Stimulated activated naive CD8-positive, alpha-beta T cell treated with anti-CD3 and anti-CD28 coated beads, Interleukin-15, Interleukin-2, amounts not matched to agents 100 ng/mL and 50 ng/mL, for 24 hours (primary cell): ENCODE results near the gene DUSP16.
A peak's percentile ranks its signal among the peaks of the same experiment; 100 is the strongest.

ENCODE experiments used
- H3K27ac Mint-ChIP-seq: one replicate; pipeline ENCODE4 v1.8.0; 2021; ENCODE audit warnings: mild to moderate bottlenecking, mixed read lengths
- H3K27me3 Mint-ChIP-seq: one replicate; pipeline ENCODE4 v1.8.0; 2021; ENCODE audit warnings: mixed read lengths
- H3K36me3 Mint-ChIP-seq: one replicate; pipeline ENCODE4 v1.8.0; 2021; ENCODE audit warnings: low read depth, mixed read lengths
- H3K4me1 Mint-ChIP-seq: one replicate; pipeline ENCODE4 v1.8.0; 2021; ENCODE audit warnings: low read depth, mixed read lengths
- H3K4me3 Mint-ChIP-seq: one replicate; pipeline ENCODE4 v1.8.0; 2021; ENCODE audit warnings: mild to moderate bottlenecking, mixed read lengths
- H3K9me3 Mint-ChIP-seq: one replicate; pipeline ENCODE4 v1.8.0; 2021; ENCODE audit warnings: mixed read lengths

Gene DUSP16

DNA sequence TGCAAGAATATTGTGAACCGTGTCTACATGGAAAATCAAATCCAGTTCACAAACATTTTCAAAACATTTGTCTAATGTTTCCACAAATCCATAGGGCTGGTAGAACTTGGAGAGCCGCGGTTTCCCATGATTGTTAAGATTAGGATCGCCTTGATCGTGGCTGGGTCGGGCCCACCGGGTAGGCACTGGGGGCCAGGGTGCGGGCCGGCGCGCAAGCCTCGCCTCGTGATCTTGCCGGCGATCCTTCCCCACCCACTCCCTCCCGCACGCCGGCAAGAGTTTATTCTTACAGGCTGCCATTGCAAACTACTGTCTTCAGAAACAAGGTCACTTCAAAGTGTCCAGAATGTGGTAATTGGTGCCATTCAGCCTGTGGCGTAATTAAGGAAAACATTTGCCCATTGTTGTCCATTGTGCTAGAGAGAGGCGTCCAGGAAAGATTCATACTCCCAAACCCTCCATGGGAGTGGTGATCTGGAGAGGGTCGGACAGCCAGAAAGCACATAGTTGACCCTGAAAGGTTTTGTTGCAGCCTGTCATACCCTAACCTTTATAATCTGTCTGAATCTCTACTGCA lies 110.2 kb downstream of the DUSP16 start:
- Mint-ChIP-seq H3K27ac (no peak overlapping the region), H3K9me3 (no peaks in the 10 kb centered on the region), H3K4me3 (no peak overlapping the region), H3K36me3 (peaks cover 20% of the 10 kb centered on the region), H3K4me1 (peaks cover 11% of the 10 kb centered on the region), H3K27me3 (no peaks in the 10 kb centered on the region)

DNA sequence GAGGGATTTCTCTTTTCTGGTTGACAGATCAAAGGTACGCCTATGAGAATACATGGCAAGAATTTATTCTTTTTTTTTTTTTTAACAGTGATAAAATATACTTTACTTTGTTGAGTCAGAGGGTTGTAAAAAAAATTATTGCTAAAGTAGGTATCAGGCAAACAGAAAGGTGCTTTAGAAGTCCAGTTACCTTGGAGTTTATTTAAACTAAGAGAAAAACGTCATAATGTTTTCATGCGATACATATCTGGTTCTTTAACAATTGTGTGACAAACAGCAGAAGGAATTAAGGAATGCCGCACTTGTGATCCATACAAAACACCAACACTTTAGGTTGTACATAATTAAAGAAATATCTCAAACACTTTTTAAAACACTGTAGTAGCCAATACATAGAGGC lies 111.6 kb downstream of the DUSP16 start:
- no peak overlapping the region for H3K27ac Mint-ChIP-seq
- H3K4me3 Mint-ChIP-seq, result no peak overlapping the region
- peaks cover 10% of the 10 kb centered on the region for H3K4me1 Mint-ChIP-seq
- H3K9me3 Mint-ChIP-seq, result no peaks in the 10 kb centered on the region
- H3K36me3 Mint-ChIP-seq, result peaks cover 15% of the 10 kb centered on the region
- H3K27me3 Mint-ChIP-seq, result no peaks in the 10 kb centered on the region

DNA sequence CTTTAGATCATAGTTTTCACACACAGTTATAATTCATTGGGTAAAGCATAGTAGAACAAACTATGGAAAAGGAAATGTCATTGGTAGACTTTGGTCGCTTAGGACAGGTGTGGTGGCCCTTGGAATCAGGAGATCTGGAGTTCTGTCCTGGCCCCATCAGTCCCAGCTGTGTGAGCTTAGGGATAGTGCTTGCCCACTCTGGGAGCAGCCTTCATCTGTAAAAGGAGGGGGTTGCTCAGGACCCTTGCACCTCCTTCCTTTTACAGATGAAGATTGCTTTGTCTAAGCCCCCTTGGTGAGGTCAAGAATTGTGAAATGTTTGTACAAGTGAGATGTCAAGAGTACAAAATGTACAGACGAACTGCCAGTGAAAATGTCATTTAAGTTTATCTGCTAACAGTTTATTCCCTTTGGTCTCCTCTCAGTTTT lies 112.6 kb downstream of the DUSP16 start:
- Mint-ChIP-seq H3K4me3 (no peak overlapping the region), H3K9me3 (no peaks in the 10 kb centered on the region), H3K36me3 (peaks cover 15% of the 10 kb centered on the region), H3K27me3 (no peaks in the 10 kb centered on the region), H3K4me1 (peaks cover 12% of the 10 kb centered on the region), H3K27ac (no peak overlapping the region)

DNA sequence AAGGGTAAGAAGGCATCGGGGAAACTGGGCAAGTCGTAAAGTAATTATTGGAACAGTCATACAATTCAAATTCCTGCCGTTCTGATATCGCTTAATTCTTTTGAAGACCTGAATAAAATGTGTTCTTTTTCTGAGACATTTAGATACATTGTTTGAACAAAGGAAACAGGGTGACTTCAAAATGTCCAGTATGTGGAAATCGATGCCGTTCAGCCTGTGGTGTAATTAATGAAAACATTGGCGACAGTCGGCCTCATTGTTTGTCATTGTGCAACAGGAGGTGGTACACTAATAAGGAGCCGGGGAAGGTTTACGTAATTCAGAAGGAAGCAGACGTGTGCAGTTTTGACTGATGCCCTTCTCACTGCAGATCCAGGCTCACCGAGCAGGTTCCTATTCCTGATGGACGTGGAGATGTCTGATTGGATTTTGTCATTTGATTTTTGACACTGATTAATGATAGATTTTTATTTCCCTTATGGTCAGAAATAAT lies 113.1 kb downstream of the DUSP16 start:
- Mint-ChIP-seq H3K27me3 (no peaks in the 10 kb centered on the region), H3K4me1 (peaks cover 17% of the 10 kb centered on the region), H3K9me3 (no peaks in the 10 kb centered on the region), H3K36me3 (peaks cover 15% of the 10 kb centered on the region), H3K4me3 (no peak overlapping the region), H3K27ac (no peak overlapping the region)

DNA sequence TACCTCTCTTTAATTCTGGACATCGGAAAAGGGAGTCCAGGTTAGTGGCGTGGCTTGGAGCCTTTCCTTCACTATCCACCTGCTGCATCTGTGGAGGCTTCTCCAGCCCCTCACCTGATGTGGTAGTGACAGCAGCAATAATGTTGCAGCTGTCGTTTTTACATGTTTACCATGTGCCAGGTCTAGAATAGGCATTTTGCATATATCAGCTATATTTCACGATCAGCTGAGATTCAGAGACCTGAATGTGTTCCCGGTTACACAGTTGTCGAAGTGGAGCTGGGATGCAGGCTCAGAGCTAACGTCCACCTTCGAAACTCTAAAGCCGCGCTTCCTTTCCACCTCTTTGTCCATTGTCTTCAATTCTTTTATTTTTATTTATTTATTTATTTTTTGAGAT lies 114.8 kb downstream of the DUSP16 start:
- Mint-ChIP-seq H3K27ac (no peak overlapping the region), H3K36me3 (peaks cover 11% of the 10 kb centered on the region), H3K9me3 (no peaks in the 10 kb centered on the region), H3K4me3 (no peak overlapping the region), H3K27me3 (no peaks in the 10 kb centered on the region), H3K4me1 (peaks cover 34% of the 10 kb centered on the region)

DNA sequence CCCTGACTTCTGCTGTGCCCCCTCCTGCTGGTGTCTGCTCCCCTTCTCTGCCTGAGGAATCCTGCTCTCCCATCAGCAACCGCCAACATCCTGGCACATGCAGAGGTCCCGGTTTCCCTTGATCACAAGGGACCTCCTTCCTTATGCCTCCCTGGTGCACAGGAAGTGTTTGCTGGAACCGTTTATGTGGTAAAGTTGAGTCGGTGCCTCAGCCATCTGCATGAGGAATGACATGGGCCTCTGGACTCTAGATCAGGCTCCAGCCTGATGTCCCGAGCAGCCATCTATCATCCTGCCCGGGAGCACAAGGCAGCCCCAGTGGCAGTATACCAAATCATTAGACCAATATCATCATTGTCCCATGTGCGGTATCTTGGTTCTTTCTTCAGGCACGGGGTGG lies 115.4 kb downstream of the DUSP16 start:
- no peaks in the 10 kb centered on the region for H3K27me3 Mint-ChIP-seq
- H3K4me3 Mint-ChIP-seq, result no peak overlapping the region
- no peaks in the 10 kb centered on the region for H3K9me3 Mint-ChIP-seq
- H3K27ac Mint-ChIP-seq, result no peak overlapping the region
- H3K36me3 Mint-ChIP-seq, result peaks cover 11% of the 10 kb centered on the region
- peaks cover 40% of the 10 kb centered on the region for H3K4me1 Mint-ChIP-seq

DNA sequence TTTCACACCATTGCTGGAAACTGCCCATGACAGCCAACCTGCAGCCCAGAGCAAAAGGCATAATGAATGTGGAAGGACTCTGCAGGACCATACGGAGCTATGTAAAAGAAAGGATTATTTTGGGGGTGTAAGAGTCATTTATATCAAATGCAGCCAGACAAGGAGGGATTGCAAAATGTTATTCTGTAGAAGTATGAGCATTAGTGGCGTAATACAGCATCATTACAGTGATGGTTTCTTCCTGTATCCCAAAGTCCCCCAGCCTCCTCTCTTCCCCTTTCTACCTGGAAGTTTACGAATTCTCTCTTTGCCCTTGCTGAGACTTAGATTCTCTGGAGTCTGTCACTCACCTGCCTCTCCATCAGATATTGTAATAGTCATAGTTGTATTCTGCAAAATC lies 115.9 kb downstream of the DUSP16 start:
- H3K9me3 Mint-ChIP-seq, result no peaks in the 10 kb centered on the region
- H3K4me1 Mint-ChIP-seq, result peaks cover 44% of the 10 kb centered on the region
- H3K36me3 Mint-ChIP-seq, result peaks cover 11% of the 10 kb centered on the region
- H3K27me3 Mint-ChIP-seq, result no peaks in the 10 kb centered on the region
- no peak overlapping the region for H3K4me3 Mint-ChIP-seq
- no peak overlapping the region for H3K27ac Mint-ChIP-seq

DNA sequence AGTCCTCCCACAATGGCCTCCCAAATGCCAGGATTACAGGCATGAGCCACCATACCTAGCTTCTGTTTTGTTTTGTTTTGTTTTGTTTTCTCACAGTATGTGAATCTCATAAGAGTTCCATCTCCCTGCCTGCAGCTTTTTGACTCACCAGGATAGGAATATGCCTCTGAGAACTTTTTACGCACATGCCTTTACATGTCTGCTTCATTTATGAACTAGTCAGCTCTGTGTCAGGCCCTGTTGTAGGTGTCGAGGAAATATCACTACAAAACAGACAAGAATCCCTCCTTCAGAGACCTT lies 116.8 kb downstream of the DUSP16 start:
- Mint-ChIP-seq H3K4me3 (no peak overlapping the region), H3K27ac (no peak overlapping the region), H3K9me3 (no peaks in the 10 kb centered on the region), H3K36me3 (peaks cover 6% of the 10 kb centered on the region), H3K27me3 (no peaks in the 10 kb centered on the region), H3K4me1 (peaks cover 54% of the 10 kb centered on the region)

DNA sequence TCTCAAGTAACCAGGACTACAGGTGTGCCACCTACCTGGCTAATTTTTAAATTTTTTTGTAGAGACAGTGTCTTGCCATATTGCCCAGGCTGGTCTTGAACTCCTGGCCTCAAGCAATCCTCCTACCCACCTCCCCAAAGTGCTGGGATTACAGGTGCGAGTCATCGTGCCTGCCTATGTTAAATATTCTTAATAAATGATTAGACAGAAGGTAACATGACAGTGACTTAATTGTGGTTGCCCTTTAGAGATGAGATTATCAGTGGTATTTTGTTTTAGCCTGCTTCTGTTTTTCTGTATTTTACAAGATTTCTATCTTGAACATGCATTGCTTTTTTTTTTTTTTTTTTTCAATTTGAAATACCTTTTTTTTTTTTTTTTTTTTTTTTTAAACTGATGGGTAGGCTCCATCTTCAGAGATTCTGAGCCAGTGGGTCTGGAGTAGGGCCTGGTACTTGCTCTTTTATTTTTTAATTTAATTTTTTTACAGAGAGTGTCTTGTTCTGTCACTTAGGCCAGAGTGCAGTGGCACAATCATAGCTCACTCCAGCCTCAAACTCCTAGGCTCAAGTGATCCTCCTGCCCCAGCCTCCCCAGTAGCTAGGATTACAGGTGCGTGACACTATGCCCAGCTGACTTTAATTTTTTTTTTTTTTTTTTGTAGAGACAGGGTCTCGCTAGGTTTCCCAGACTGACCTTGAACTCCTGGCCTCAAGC lies 117.3 kb downstream of the DUSP16 start:
- no peak overlapping the region for H3K4me3 Mint-ChIP-seq
- peaks cover 6% of the 10 kb centered on the region for H3K36me3 Mint-ChIP-seq
- no peaks in the 10 kb centered on the region for H3K27me3 Mint-ChIP-seq
- peak overlapping the region; percentile 42 for H3K27ac Mint-ChIP-seq
- peaks cover 59% of the 10 kb centered on the region for H3K4me1 Mint-ChIP-seq
- H3K9me3 Mint-ChIP-seq, result no peaks in the 10 kb centered on the region

DNA sequence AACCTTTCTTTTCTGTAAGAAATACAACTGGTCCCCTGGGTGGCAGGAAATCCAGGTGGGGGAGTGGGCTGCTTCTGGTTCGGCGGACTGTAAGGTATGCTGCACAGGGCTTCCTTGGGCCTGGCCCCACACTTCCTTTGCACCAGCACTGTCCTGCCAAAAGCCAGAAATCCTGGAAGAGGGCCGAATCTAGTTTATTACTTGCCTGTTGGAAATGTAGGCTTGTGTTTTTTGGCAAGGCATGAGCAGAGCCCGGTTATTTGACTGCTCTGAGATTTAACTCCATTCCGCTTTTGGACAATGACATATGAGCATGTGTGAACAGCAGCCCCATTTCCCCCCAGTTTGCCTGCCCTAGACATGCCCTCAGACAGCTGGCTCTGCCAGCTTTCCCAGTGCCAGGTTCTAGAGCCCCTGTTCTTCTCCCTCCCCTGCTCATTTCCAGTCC lies 119.2 kb downstream of the DUSP16 start:
- H3K36me3 Mint-ChIP-seq, result peaks cover 12% of the 10 kb centered on the region

DNA sequence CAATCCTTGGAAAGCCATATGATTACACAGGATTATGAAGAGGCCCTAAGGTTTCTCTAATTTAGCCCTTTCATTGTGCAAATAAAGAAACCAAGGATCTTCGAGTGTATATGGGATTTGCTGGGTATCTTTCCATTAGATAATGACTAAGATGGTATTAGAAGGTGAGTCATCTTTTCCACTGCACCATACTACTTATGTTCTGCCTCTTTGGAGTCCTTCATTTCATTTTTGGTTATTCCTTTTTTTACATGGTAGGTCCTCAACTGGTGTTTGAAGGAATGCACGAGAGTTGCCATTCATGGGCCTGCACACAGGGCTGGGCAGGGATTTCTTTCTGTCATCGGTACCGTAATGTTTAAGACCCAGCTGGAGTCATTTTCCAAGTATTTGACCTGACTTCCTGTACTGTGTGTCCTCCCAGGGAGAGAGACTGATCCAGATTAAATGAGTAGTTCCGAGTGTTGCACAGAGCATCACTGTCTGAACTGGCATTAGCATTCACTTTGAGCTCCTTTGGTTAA lies 120.1 kb downstream of the DUSP16 start:
- peak overlapping the region; percentile 99 for H3K27ac Mint-ChIP-seq
- H3K4me3 Mint-ChIP-seq, result peak overlapping the region; percentile 70
- peaks cover 16% of the 10 kb centered on the region for H3K36me3 Mint-ChIP-seq
- no peaks in the 10 kb centered on the region for H3K27me3 Mint-ChIP-seq
- peaks cover 83% of the 10 kb centered on the region for H3K4me1 Mint-ChIP-seq
- H3K9me3 Mint-ChIP-seq, result no peaks in the 10 kb centered on the region

More for the DNA sequence above, 119.2 kb downstream of the DUSP16 start:
- Mint-ChIP-seq H3K4me1 (peaks cover 78% of the 10 kb centered on the region), H3K27ac (peak overlapping the region; percentile 99), H3K9me3 (no peaks in the 10 kb centered on the region), H3K27me3 (no peaks in the 10 kb centered on the region), H3K4me3 (no peak overlapping the region)

DNA sequence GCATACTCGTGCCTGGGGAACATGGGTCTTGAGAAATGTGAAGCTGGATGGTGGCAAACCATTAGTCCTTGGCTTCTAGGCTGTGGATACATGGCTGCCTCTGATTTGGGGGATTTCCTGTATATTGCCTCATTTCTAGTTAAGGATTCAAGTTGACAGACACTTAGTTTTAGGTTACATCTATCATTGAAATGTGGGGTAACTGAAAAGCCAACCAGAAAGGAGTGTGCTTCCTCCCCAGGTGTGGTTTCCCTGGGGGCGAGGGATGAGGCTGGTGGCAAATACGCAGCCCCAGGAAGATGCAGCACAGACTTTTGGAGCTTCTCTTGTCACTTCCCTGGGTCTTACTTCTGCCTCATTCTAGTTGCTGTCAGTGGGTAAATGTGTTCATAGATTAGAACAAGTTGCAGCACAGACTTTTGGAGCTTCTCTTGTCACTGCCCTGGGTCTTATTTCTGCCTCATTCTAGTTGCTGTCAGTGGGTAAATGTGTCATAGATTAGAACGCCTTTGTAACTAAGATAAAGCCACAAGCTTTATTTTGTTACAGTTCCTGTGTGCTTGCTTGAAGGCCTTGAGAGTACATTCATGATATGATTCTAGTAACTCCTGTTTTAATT lies 120.7 kb downstream of the DUSP16 start:
- Mint-ChIP-seq H3K9me3 (peaks cover 5% of the 10 kb centered on the region), H3K27ac (peak overlapping the region; percentile 99), H3K27me3 (no peaks in the 10 kb centered on the region), H3K4me3 (peak overlapping the region; percentile 70), H3K4me1 (peaks cover 81% of the 10 kb centered on the region), H3K36me3 (peaks cover 23% of the 10 kb centered on the region)

DNA sequence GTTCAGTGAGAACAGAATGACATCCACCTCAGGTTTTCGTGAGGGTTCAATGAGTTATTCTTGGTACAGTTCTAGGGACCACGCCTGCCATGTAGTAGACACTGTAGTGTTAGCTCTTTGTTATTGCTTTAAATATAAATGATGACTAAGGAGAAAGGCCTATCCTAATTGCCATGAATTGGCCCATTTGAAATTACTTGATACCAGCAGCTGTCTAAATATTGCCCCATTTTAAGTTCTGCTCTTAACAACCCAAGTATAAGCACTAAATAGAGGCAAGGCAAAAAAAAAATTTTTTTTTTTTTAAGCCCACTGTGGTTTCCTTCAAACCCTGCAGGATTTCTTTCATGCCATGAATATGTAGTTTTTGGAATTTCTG lies 121.2 kb downstream of the DUSP16 start:
- H3K27me3 Mint-ChIP-seq, result no peaks in the 10 kb centered on the region
- peaks cover 80% of the 10 kb centered on the region for H3K4me1 Mint-ChIP-seq
- H3K4me3 Mint-ChIP-seq, result peak overlapping the region; percentile 70
- H3K27ac Mint-ChIP-seq, result peak overlapping the region; percentile 99
- H3K9me3 Mint-ChIP-seq, result peaks cover 7% of the 10 kb centered on the region
- peaks cover 28% of the 10 kb centered on the region for H3K36me3 Mint-ChIP-seq

DNA sequence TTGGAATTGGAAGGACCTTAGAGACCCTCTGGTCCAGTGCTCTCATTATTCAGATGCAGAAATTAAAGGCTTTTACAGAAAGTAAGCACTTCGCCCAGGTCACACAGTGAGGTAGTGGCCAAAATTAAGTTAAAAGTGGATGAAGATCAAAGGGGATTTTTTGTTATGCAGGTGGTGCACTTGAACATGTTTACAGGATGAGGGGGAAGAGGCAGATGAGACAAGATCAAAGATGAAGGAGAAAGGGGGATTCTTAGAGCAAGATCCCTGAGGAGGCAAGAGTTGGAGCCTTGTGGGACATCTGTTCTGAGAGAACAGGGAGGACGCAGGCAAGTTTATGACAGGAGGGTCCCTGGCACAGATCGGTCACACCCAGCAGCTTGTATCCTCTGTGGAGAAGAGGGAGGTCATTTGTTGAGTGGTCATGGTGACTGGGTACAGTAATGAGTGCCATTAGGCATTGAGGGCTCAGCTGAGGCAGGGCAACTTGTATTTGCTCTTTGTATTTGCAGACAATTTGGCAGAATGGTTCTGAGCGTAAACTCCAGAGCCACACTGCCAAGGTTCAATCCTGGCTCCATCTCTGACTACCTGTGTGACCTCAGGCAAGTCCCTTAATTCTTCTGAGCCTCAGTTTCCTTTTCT lies 121.8 kb downstream of the DUSP16 start:
- Mint-ChIP-seq H3K27ac (peak overlapping the region; percentile 99), H3K27me3 (no peaks in the 10 kb centered on the region), H3K4me1 (peaks cover 79% of the 10 kb centered on the region), H3K36me3 (peaks cover 33% of the 10 kb centered on the region), H3K9me3 (peaks cover 7% of the 10 kb centered on the region), H3K4me3 (peak overlapping the region; percentile 70)

DNA sequence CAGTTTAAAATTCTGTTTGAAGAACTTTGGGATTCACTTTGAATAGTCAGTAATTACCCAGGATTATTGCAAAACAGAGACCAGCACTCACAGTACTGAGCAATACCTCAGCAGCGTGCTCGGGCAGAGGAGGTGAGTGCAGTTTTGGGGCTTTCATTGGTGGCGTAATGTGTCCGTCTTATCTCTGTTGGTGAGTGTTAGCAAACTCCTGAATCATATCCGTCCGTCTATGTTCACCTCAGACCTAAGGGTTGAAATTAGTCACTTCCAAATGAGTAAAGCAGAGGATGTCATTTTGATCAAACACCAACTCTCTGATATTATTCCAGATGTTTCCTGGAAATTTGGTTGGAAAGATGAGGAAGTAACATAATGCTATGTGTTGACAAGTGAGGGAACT lies 123.0 kb downstream of the DUSP16 start:
- Mint-ChIP-seq H3K4me3 (no peak overlapping the region), H3K9me3 (peaks cover 7% of the 10 kb centered on the region), H3K4me1 (peaks cover 73% of the 10 kb centered on the region), H3K36me3 (peaks cover 40% of the 10 kb centered on the region), H3K27me3 (no peaks in the 10 kb centered on the region), H3K27ac (peak overlapping the region; percentile 99)
